ENCODE measurements around the gene ABLIM3. TPM values are rescaled to one million over a fixed set of nuclear protein-coding genes. Genes with fewer than 3 reads are reported as not detected.
A peak's percentile ranks its signal among the peaks of the same experiment; 100 is the strongest.

ABLIM3 gene
- total and polyA plus RNA-seq, 2 experiments from 2014 or later, result 1.1 to 2.1 TPM

DNA sequence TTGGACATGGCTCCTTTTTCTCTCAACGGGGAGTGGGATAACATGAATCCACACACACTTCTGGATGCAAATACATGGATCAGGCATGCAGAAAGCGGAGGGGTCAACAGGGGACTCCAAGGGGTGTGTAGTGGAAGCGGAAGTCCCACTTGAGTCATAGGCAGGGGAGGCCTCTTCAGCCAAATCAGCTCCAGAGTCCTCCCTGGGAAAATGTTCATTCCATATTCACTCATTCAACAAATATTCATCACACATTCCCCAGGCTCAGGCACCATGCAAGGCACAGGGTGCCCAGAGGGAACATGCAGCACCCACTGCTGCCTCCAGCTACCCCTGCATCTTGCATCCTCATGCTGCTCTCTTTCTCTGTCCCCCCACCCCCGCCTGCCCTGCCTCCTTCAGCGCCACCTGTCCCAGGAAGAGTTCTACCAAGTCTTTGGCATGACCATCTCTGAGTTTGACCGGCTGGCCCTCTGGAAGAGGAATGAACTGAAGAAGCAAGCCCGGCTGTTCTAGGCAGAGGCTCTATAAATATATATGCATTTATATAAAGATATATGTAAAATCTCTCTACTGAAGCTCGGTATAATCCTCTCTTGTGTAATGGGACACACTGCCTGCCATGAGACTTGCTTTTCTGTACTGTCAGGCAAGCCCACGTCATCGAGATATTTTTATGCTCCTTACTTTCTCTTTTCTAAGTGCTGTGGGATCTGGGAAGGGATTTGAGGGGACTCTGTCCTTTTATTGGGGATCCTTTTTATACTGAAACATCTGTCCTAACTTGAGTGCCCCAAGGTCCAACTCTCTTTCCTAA lies 116.8 kb downstream of the ABLIM3 start:
- H3K9me3 ChIP-seq (ENCODE audit: low read depth), result no peaks in the 10 kb centered on the region
- no peaks in the 10 kb centered on the region for H3K36me3 ChIP-seq
- H3K27me3 ChIP-seq, result peaks cover 64% of the 10 kb centered on the region
- no peak overlapping the region for H3K4me3 ChIP-seq
- TF ChIP-seq, protein P1, sequence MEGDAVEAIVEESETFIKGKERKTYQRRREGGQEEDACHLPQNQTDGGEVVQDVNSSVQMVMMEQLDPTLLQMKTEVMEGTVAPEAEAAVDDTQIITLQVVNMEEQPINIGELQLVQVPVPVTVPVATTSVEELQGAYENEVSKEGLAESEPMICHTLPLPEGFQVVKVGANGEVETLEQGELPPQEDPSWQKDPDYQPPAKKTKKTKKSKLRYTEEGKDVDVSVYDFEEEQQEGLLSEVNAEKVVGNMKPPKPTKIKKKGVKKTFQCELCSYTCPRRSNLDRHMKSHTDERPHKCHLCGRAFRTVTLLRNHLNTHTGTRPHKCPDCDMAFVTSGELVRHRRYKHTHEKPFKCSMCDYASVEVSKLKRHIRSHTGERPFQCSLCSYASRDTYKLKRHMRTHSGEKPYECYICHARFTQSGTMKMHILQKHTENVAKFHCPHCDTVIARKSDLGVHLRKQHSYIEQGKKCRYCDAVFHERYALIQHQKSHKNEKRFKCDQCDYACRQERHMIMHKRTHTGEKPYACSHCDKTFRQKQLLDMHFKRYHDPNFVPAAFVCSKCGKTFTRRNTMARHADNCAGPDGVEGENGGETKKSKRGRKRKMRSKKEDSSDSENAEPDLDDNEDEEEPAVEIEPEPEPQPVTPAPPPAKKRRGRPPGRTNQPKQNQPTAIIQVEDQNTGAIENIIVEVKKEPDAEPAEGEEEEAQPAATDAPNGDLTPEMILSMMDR (IDR thresholded peaks at IDR 0.05; ENCODE audit: low read depth, low read length), result no peak
- H3K4me1 ChIP-seq (ENCODE audit: low read depth), result no peaks in the 10 kb centered on the region
- peak in 1 of 2 donors; percentile 13 for DNase-seq (ENCODE audit: low read depth in 1 of 2, low spot score in 1 of 2)
- H3K27ac ChIP-seq, result no peak overlapping the region

DNA sequence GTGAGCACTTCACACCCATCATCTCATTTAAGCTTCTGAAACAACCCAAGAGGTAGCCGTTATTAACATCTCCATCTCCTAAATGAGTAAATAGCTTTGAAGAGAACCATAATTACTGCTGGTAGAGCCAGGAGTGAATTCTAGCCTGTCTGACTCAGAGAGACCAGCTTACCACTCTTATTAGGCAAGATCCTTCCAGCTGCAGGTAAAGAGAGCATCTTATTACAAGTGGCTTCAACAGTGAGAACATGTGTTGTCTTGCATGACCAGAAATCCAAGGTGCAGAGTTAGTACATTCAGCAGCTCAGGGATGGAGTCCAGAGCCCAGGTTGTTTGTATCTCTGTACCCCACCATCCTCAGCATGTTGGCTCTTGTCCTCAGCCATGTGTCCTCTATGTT lies 119.5 kb downstream of the ABLIM3 start:
- H3K27me3 ChIP-seq, result peaks cover 81% of the 10 kb centered on the region
- H3K36me3 ChIP-seq, result no peaks in the 10 kb centered on the region
- H3K4me1 ChIP-seq (ENCODE audit: low read depth), result no peaks in the 10 kb centered on the region
- H3K9me3 ChIP-seq (ENCODE audit: low read depth), result no peaks in the 10 kb centered on the region
- no peak overlapping the region for H3K27ac ChIP-seq
- no peak for DNase-seq (ENCODE audit: low read depth in 1 of 2, low spot score in 1 of 2)
- TF ChIP-seq, protein P1 (IDR thresholded peaks at IDR 0.05; ENCODE audit: low read depth, low read length), result no peak
- no peak overlapping the region for H3K4me3 ChIP-seq

DNA sequence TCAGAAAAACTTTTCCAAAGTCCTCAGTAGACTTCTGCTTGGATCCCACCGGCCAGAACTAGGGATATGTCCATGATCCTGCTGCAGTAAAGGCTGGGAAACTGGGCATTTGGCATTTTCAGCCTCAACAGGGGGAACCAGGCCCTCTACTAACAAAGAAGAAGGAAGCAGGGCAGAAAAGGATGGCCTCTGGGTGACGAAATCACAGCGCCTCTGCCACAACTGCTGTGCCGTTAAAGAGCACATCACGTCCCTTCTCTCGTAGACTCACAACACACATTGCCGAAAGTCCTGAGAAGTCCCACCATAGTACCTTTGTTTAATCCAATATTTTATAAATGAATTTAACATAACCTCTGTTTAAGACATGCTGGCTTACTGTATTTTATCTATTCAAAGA lies 120.0 kb downstream of the ABLIM3 start:
- DNase-seq (ENCODE audit: low read depth in 1 of 2, low spot score in 1 of 2), result no peak
- H3K27ac ChIP-seq, result no peak overlapping the region
- no peaks in the 10 kb centered on the region for H3K4me1 ChIP-seq (ENCODE audit: low read depth)
- peaks cover 80% of the 10 kb centered on the region for H3K27me3 ChIP-seq
- H3K4me3 ChIP-seq, result no peak overlapping the region
- H3K36me3 ChIP-seq, result no peaks in the 10 kb centered on the region
- H3K9me3 ChIP-seq (ENCODE audit: low read depth), result no peaks in the 10 kb centered on the region
- TF ChIP-seq, protein P1 (IDR thresholded peaks at IDR 0.05; ENCODE audit: low read depth, low read length), result no peak

DNA sequence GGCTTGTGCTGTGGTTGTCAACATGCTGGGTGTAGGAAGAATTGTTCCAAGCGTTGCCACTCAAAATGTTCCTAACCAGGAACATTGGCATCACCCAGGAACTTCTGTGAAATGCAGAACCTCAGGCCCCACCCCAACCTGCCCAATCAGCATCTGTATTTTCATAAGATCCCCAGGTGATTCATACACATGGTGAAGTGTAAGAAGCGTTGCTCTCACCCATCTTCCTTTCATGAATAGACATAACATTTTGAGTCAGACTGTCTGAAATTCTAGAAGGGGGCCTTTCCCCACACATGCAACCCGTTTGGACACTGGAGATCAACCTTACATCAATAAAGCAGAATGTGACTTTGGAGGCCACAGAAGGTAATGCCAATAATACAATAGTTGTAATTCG lies 121.0 kb downstream of the ABLIM3 start:
- Histone ChIP-seq H3K27me3 (peaks cover 72% of the 10 kb centered on the region), H3K27ac (no peak overlapping the region), H3K36me3 (no peaks in the 10 kb centered on the region), H3K4me3 (no peak overlapping the region), H3K9me3 (ENCODE audit: low read depth) (no peaks in the 10 kb centered on the region), H3K4me1 (ENCODE audit: low read depth) (no peaks in the 10 kb centered on the region)
- no peak for DNase-seq (ENCODE audit: low read depth in 1 of 2, low spot score in 1 of 2)
- TF ChIP-seq, protein P1 (IDR thresholded peaks at IDR 0.05; ENCODE audit: low read depth, low read length), result no peak

DNA sequence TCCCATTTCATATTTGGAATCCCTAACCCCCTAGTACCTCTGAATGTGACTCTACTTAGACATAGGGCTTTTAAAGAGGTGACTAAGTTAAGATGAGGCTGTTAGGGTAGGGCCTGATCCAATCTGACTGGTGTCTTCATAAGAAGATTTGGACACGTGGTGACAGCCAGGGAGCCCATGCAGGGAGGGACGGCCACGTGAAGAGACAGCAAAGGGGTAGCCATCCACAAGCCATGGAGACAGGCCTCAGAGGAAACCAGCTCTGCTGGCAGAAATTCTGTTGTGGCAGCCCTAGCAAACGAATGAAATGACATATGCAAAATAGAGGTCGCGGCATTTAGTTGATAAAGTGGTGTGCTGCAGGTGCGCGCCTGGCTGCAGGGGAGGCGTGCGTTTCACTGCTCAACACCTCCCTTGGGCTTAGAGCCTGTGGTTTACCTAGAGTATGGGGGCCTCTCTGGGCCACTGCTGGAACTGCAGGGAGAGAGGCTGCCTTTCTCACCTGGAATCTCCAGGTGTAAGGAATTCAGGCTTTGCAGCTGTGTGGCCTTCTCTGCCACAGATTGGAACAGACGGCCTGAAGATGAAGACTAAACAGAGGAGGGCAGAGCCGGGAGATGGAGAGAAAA lies 123.3 kb downstream of the ABLIM3 start:
- no peaks in the 10 kb centered on the region for H3K9me3 ChIP-seq (ENCODE audit: low read depth)
- no peak overlapping the region for H3K27ac ChIP-seq
- no peaks in the 10 kb centered on the region for H3K36me3 ChIP-seq
- no peaks in the 10 kb centered on the region for H3K4me1 ChIP-seq (ENCODE audit: low read depth)
- TF ChIP-seq, protein P1 (IDR thresholded peaks at IDR 0.05; ENCODE audit: low read depth, low read length), result peak; percentile 29
- peak in 1 of 2 donors; percentile 57 for DNase-seq (ENCODE audit: low read depth in 1 of 2, low spot score in 1 of 2)
- no peak overlapping the region for H3K4me3 ChIP-seq
- H3K27me3 ChIP-seq, result peaks cover 52% of the 10 kb centered on the region
